Measurements from ENCODE around the gene CTU1.

The CTU1 gene

GRCh38 chr19:51108066-51108804 is at the start of gene CTU1:
Gene CTU1 (minus strand): TSS chr19:51108409. CDS start chr19:51104569, 3,840 bp downstream.
- peak within 1 kb of the TSS; percentile 92 for H3K4me3 ChIP-seq (ENCODE audit: low read depth, low read length)
- CTCF ChIA-PET = interaction anchor here (1.7 kb wide), 1 partner anchor 12 kb away, joined by 5 read pairs; no protein-coding TSS in a partner anchor
- TF ChIP-seq CTCF (IDR thresholded peaks at IDR 0.05; ENCODE audit: insufficient read depth, low read length, missing control alignments) = no peak
- POLR2A ChIA-PET = no interaction called here
- DNase-seq (ENCODE audit: low read depth, low spot score) = peak; percentile 96

GRCh38 chr19:51157265-51157664 is 49.1 kb upstream of the CTU1 start:
- POLR2A ChIA-PET = no interaction called here
- CTCF ChIA-PET = interaction anchor here (1.7 to 2.2 kb wide), 2 partner anchors 11 to 102 kb away, joined by 4 to 8 read pairs; no protein-coding TSS in a partner anchor
- DNase-seq (ENCODE audit: low read depth, low spot score) = no peak
- no peak for TF ChIP-seq CTCF (IDR thresholded peaks at IDR 0.05; ENCODE audit: insufficient read depth, low read length, missing control alignments)
- no peak overlapping the region for H3K4me3 ChIP-seq (ENCODE audit: low read depth, low read length)

- H3K4me3 ChIP-seq (ENCODE audit: low read depth, low read length) = no peak overlapping the region
- no peak for DNase-seq (ENCODE audit: low read depth, low spot score)
- TF ChIP-seq CTCF (IDR thresholded peaks at IDR 0.05; ENCODE audit: insufficient read depth, low read length, missing control alignments) = no peak
- ChIA-PET POLR2A (no interaction called here), CTCF (interaction anchor here (1.7 kb wide), 1 partner anchor 102 kb away, joined by 4 read pairs; no protein-coding TSS in a partner anchor)
Observed at GRCh38 chr19:51156710-51157109, 48.5 kb upstream of the CTU1 start.

GRCh38 chr19:51150627-51151026 is 42.4 kb upstream of the CTU1 start:
- DNase-seq (ENCODE audit: low read depth, low spot score) = no peak
- no peak for TF ChIP-seq CTCF (IDR thresholded peaks at IDR 0.05; ENCODE audit: insufficient read depth, low read length, missing control alignments)
- no peak overlapping the region for H3K4me3 ChIP-seq (ENCODE audit: low read depth, low read length)
- ChIA-PET CTCF (no interaction called here), POLR2A (no interaction called here)

GRCh38 chr19:51148580-51148979 is 40.4 kb upstream of the CTU1 start:
- no peak overlapping the region for H3K4me3 ChIP-seq (ENCODE audit: low read depth, low read length)
- no peak for TF ChIP-seq CTCF (IDR thresholded peaks at IDR 0.05; ENCODE audit: insufficient read depth, low read length, missing control alignments)
- ChIA-PET POLR2A (no interaction called here), CTCF (interaction anchor here (0.8 kb wide), 1 partner anchor 10 kb away, joined by 4 read pairs; no protein-coding TSS in a partner anchor)
- DNase-seq (ENCODE audit: low read depth, low spot score) = no peak

- no peak for DNase-seq (ENCODE audit: low read depth, low spot score)
- CTCF ChIA-PET = no interaction called here
- POLR2A ChIA-PET = no interaction called here
- no peak overlapping the region for H3K4me3 ChIP-seq (ENCODE audit: low read depth, low read length)
- no peak for TF ChIP-seq CTCF (IDR thresholded peaks at IDR 0.05; ENCODE audit: insufficient read depth, low read length, missing control alignments)
Observed at GRCh38 chr19:51147663-51148062, 39.5 kb upstream of the CTU1 start.
